GM12873 (cell line): ENCODE results near the gene MPRIP.

Experiments used
- CTCF ChIP-seq: IDR thresholded peaks from 2 replicates; pipeline ENCODE4 v1.5.1; 2012; ENCODE audit warnings: low read depth, mild to moderate bottlenecking, moderate library complexity, low read length, control low read depth; ENCODE audit not compliant: insufficient read depth; ENCODE audit errors: missing control alignments

The MPRIP gene

GRCh38 chr17:17137731-17138585, 95.7 kb downstream of the MPRIP start:
- TF ChIP-seq CTCF, result no peak

- no peak for TF ChIP-seq CTCF
Measured at GRCh38 chr17:17139972-17140589, 97.8 kb downstream of the MPRIP start.

GRCh38 chr17:17140590-17140980, 98.3 kb downstream of the MPRIP start:
- TF ChIP-seq CTCF, result no peak

GRCh38 chr17:17141279-17141678, 99.0 kb downstream of the MPRIP start:
- TF ChIP-seq CTCF, result no peak

GRCh38 chr17:17141860-17142552, 99.7 kb downstream of the MPRIP start:
- TF ChIP-seq CTCF, result peak; percentile 60

- TF ChIP-seq CTCF, result no peak
Measured at GRCh38 chr17:17142556-17142955, 100.3 kb downstream of the MPRIP start.

GRCh38 chr17:17143501-17143900, 101.2 kb downstream of the MPRIP start:
- no peak for TF ChIP-seq CTCF
